Measurements from ENCODE around the gene BNIP3. TPM values are rescaled to one million over a fixed set of nuclear protein-coding genes. Genes with fewer than 3 reads are reported as not detected.
A peak's percentile ranks its signal among the peaks of the same experiment; 100 is the strongest.
"Not testable (repeated sequence)": the region's sequence is repeated elsewhere in the genome, so short reads cannot be mapped to it uniquely, and the experiment has no call there.

BNIP3 gene
- total RNA-seq, 4 donors from 2014 or later = 337 to 1,280 (median 583) TPM

DNA sequence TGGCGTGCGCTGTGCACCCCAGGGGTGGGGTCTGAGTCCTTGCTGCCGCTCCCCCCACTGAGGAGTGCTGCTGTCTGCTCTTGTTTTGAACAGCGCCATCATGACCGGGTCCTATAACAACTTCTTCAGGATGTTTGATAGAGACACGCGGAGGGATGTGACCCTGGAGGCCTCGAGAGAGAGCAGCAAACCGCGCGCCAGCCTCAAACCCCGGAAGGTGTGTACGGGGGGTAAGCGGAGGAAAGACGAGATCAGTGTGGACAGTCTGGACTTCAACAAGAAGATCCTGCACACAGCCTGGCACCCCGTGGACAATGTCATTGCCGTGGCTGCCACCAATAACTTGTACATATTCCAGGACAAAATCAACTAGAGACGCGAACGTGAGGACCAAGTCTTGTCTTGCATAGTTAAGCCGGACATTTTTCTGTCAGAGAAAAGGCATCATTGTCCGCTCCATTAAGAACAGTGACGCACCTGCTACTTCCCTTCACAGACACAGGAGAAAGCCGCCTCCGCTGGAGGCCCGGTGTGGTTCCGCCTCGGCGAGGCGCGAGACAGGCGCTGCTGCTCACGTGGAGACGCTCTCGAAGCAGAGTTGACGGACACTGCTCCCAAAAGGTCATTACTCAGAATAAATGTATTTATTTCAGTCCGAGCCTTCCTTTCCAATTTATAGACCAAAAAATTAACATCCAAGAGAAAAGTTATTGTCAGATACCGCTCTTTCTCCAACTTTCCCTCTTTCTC, 26.0 kb downstream of the BNIP3 start:
- Histone ChIP-seq H3K27ac (no peak overlapping the region), H3K9me3 (no peaks in the 10 kb centered on the region), H3K27me3 (no peaks in the 10 kb centered on the region), H3K4me1 (no peaks in the 10 kb centered on the region), H3K4me3 (no peak overlapping the region), H3K36me3 (peaks cover 0 to 45% of the 10 kb centered on the region in 2 donors)
- in situ Hi-C loops (cut with MboI; ENCODE audit: low sequenced_read_pairs in 4 of 4) (no loop called here), intact Hi-C loops (cut with DNase I; ENCODE audit: low total_unique reads) (no loop called here)
- no peak for DNase-seq
- ATAC-seq = no peak
- TF ChIP-seq POLR2A (IDR thresholded peaks at IDR 0.05) = no peak
- TF ChIP-seq, protein P1, sequence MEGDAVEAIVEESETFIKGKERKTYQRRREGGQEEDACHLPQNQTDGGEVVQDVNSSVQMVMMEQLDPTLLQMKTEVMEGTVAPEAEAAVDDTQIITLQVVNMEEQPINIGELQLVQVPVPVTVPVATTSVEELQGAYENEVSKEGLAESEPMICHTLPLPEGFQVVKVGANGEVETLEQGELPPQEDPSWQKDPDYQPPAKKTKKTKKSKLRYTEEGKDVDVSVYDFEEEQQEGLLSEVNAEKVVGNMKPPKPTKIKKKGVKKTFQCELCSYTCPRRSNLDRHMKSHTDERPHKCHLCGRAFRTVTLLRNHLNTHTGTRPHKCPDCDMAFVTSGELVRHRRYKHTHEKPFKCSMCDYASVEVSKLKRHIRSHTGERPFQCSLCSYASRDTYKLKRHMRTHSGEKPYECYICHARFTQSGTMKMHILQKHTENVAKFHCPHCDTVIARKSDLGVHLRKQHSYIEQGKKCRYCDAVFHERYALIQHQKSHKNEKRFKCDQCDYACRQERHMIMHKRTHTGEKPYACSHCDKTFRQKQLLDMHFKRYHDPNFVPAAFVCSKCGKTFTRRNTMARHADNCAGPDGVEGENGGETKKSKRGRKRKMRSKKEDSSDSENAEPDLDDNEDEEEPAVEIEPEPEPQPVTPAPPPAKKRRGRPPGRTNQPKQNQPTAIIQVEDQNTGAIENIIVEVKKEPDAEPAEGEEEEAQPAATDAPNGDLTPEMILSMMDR (IDR thresholded peaks at IDR 0.05 in 4 of 5, conservative IDR thresholded peaks at IDR 0.05 in 1 of 5) = no peak

DNA sequence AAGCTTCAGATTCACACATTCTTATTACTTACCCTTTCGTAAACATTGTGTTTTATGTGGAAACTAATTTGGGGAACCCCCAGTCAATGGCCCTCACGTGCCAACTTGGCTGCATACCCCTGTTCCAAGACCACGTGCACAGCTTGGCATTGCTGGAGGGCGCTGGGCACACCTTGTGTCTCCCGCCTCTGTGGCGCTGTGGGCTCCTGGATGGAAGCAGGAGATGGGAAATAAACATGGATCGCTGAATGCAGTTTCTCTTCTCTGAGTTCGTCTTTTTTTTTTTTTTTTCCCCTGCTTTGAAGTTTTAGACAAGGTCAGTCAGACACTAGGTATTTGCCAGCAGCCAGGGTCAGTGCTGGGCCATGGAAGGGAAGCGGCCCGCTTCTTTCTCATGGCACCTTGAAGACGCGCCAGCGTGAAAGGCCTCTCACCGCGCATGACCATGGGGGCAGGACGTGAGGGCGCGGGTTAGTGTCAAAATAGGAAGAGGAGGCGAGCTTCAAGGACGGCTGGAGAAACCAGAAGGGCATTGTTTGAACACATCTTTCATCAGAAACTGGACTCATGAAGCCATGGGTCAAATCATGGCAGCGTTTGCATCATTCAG, 27.3 kb downstream of the BNIP3 start:
- Histone ChIP-seq H3K36me3 (peaks cover 0 to 48% of the 10 kb centered on the region in 2 donors), H3K9me3 (no peaks in the 10 kb centered on the region), H3K27me3 (no peaks in the 10 kb centered on the region), H3K27ac (no peak overlapping the region), H3K4me1 (peaks cover 0 to 6% of the 10 kb centered on the region in 2 donors), H3K4me3 (no peak overlapping the region)
- in situ Hi-C loops (cut with MboI; ENCODE audit: low sequenced_read_pairs in 4 of 4) = no loop called here
- intact Hi-C loops (cut with DNase I; ENCODE audit: low total_unique reads) = no loop called here
- ATAC-seq = no peak
- DNase-seq = no peak
- no peak for TF ChIP-seq POLR2A (IDR thresholded peaks at IDR 0.05)
- TF ChIP-seq, protein P1 (IDR thresholded peaks at IDR 0.05 in 4 of 5, conservative IDR thresholded peaks at IDR 0.05 in 1 of 5) = no peak

DNA sequence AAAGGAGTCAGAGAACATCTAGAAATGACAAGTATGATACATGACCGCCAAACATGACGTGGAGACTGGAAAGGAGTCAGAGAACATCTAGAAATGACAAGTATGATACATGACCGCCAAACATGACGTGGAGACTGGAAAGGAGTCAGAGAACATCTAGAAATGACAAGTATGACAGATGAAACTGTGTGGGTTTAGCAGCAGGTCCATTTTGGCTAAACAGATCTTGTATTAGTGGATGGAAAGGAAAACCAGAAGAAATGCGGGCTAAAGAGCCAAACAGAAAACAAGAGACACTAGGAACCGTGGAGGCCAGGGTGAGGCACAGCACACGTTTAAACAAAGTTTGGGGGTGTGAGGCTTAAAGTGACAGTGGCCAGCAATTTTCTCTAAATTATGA, 31.8 kb downstream of the BNIP3 start:
- H3K9me3 ChIP-seq; DNase-seq; H3K4me3 ChIP-seq; ATAC-seq; in situ Hi-C loops (cut with MboI; ENCODE audit: low sequenced_read_pairs in 4 of 4); H3K27me3 ChIP-seq: not testable (repeated sequence)
- H3K4me1 ChIP-seq = peaks cover 10 to 15% of the 10 kb centered on the region in 2 donors
- peaks cover 0 to 66% of the 10 kb centered on the region in 2 donors for H3K36me3 ChIP-seq
- H3K27ac ChIP-seq = peak overlapping the region; percentile 20 to 84 (median 78)
- intact Hi-C loops (cut with DNase I; ENCODE audit: low total_unique reads) = loop anchor here (2.0 to 5.0 kb wide), 2 partner anchors 49 to 62 kb away; partner anchors contain the start of gene PPP2R2D

DNA sequence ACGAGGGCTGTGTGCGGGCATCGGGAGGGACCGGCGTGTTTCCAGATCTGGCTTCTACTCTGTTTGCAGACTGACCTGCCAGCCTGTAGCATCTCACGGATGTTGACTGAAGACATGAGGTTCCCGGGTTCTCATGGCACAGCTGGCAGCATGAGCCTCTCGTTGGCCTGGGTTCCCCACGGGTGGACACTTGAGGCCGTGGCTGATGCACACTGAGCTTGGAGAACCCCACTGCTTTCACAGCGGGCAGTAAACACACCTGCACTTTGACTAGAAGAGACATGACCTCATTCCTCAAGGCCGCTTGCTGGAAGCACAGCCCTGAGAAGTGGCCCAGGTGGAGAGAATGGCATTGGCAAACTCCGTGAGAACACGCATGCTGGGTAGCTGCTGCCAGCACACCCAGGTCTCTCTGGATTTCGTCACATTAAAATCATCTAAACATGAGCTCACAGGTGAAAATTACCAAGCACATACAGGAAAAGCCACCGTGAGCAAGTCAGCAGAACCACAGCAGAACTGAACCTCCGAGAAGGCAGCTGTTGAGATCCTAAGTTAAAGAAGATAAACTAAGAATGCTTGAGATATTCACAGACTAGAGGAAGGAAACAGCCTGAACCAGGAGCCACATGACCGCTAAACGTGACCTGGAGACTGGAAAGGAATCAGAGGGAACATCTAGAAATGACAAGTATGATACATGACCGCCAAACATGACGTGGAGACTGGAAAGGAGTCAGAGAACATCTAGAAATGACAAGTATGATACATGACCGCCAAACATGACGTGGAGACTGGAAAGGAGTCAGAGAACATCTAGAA, 32.5 kb downstream of the BNIP3 start:
- no peak for TF ChIP-seq POLR2A (IDR thresholded peaks at IDR 0.05)
- TF ChIP-seq, protein P1 (IDR thresholded peaks at IDR 0.05 in 4 of 5, conservative IDR thresholded peaks at IDR 0.05 in 1 of 5) = no peak
- ATAC-seq = peak; percentile 85 to 92
- no peaks in the 10 kb centered on the region for H3K27me3 ChIP-seq
- peaks cover 0 to 72% of the 10 kb centered on the region in 2 donors for H3K36me3 ChIP-seq
- H3K27ac ChIP-seq = peak overlapping the region; percentile 47 to 92 (median 81)
- H3K4me3 ChIP-seq = no peak overlapping the region
- intact Hi-C loops (cut with DNase I; ENCODE audit: low total_unique reads) = loop anchor here (2.0 to 5.0 kb wide), 2 partner anchors 48 to 63 kb away; partner anchors contain the start of gene PPP2R2D
- in situ Hi-C loops (cut with MboI; ENCODE audit: low sequenced_read_pairs in 4 of 4) = no loop called here
- no peaks in the 10 kb centered on the region for H3K9me3 ChIP-seq
- peak; percentile 64 to 74 for DNase-seq
- H3K4me1 ChIP-seq = peaks cover 10 to 15% of the 10 kb centered on the region in 2 donors
